22Rv1 (cell line): Measurements from ENCODE around the gene TBC1D22A.

ENCODE experiments used
- CTCF ChIP-seq: fragments of 450-650 bp; IDR thresholded peaks from 2 replicates; pipeline ENCODE4 v1.5.1; 2017; ENCODE audit warnings: mild to moderate bottlenecking
- ZFX ChIP-seq: fragments of 450-650 bp; IDR thresholded peaks from 2 replicates; pipeline ENCODE4 v1.6.1; 2017; ENCODE audit warnings: antibody characterized with exemption, borderline replicate concordance

- no peak for TF ChIP-seq CTCF
- no peak for TF ChIP-seq ZFX
Observed at GRCh38 chr22:47049078-47049624, 286.7 kb downstream of the TBC1D22A start.
